K562 (cell line): ENCODE data around the gene ATPAF2. TPM values are rescaled to one million over a fixed set of nuclear protein-coding genes. Genes with fewer than 3 reads are reported as not detected.

Source experiments
- BRD4 ChIP-seq: fragments of 200-600 bp; sonication (generic); IDR thresholded peaks from 2 replicates; pipeline ENCODE4 v1.6.1; 2017; ENCODE audit warnings: inconsistent platforms
- CHD2 ChIP-seq: IDR thresholded peaks from 2 replicates; pipeline ENCODE4 v1.6.1; 2011; ENCODE audit warnings: low read depth, low read length
- CSDE1 ChIP-seq, 2 experiments: fragments of 450-650 bp; IDR thresholded peaks; 2 replicates each; pipeline ENCODE4 v1.6.1; 2016; ENCODE audit warnings: mild to moderate bottlenecking in 1 of 2
- CTBP1 ChIP-seq: fragments of 450-650 bp; IDR thresholded peaks from 2 replicates; pipeline ENCODE4 v1.6.1; 2016; ENCODE audit warnings: borderline replicate concordance
- DIDO1 ChIP-seq: fragments of 450-650 bp; IDR thresholded peaks from 2 replicates; pipeline ENCODE4 v1.6.1; 2016; ENCODE audit warnings: low read depth, missing biosample characterization, missing genetic modification characterization
- DMBX1 ChIP-seq: fragments of 250-450 bp; sonication (Bioruptor Pico); IDR thresholded peaks from 2 replicates; pipeline ENCODE4 v1.8.0; 2022; ENCODE audit warnings: inconsistent platforms, mild to moderate bottlenecking, moderate library complexity, borderline replicate concordance
- E2F3 ChIP-seq: fragments of 250-450 bp; sonication (Bioruptor Pico); IDR thresholded peaks from 2 replicates; pipeline ENCODE4 v1.4.0; 2020; ENCODE audit warnings: mild to moderate bottlenecking
- ELF1 ChIP-seq: fragments of 200-800 bp; sonication (Bioruptor generic); IDR thresholded peaks from 2 replicates; pipeline ENCODE4 v1.6.1; 2016; ENCODE audit warnings: missing genetic modification characterization, missing compliant biosample characterization
- ELF4 ChIP-seq: fragments of 450-650 bp; formaldehyde crosslinking; IDR thresholded peaks from 2 replicates; pipeline ENCODE4 v1.4.0; 2022; ENCODE audit warnings: missing genetic modification characterization
- GABPA ChIP-seq: fragments of 200-800 bp; sonication (Bioruptor generic); conservative IDR thresholded peaks from 2 replicates; pipeline ENCODE4 v1.6.1; 2016; ENCODE audit warnings: low read depth, missing genetic modification characterization, missing compliant biosample characterization
- GTF2F1 ChIP-seq: IDR thresholded peaks from 2 replicates; pipeline ENCODE4 v1.6.1; 2011; ENCODE audit warnings: low read depth, low read length, improper control_type of control experiment
- HDAC1 ChIP-seq, 2 experiments: fragments of 450-650 bp; IDR thresholded peaks; 2 replicates each; pipeline ENCODE4 v1.6.1; 2016 to 2017; ENCODE audit warnings: inconsistent platforms in 1 of 2, mild to moderate bottlenecking in 1 of 2, moderate library complexity in 1 of 2
- HDGF ChIP-seq: fragments of 450-650 bp; IDR thresholded peaks from 2 replicates; pipeline ENCODE4 v1.6.1; 2016
- KDM1A ChIP-seq, 2 experiments: fragments of 450-650 bp; IDR thresholded peaks; 2 replicates each; pipeline ENCODE4 v1.6.1; 2016; ENCODE audit warnings: mild to moderate bottlenecking in 2 of 2
- KDM5B ChIP-seq: fragments of 200-600 bp; sonication (generic); IDR thresholded peaks from 2 replicates; pipeline ENCODE4 v1.6.1; 2012; ENCODE audit warnings: low read depth, mild to moderate bottlenecking, moderate library complexity, low read length, control low read depth, inconsistent platforms; ENCODE audit not compliant: insufficient replicate concordance
- KLF1 ChIP-seq: fragments of 450-650 bp; IDR thresholded peaks from 2 replicates; pipeline ENCODE4 v1.6.1; 2016; ENCODE audit warnings: missing genetic modification characterization, missing compliant biosample characterization
- LCOR ChIP-seq: sonication (generic); formaldehyde crosslinking; IDR thresholded peaks from 2 replicates; pipeline ENCODE4 v1.8.0; 2022; ENCODE audit warnings: mild to moderate bottlenecking, missing genetic modification reagents
- MYBL2 ChIP-seq, 2 experiments: fragments of 450-650 bp in 1 of 2; sonication (generic) in 1 of 2; formaldehyde crosslinking in 1 of 2; IDR thresholded peaks; 2 replicates each; pipeline versions ENCODE4 v1.6.1 to v1.8.1; 2017 to 2022; ENCODE audit warnings: borderline replicate concordance in 1 of 2, inconsistent platforms in 1 of 2, low read depth in 1 of 2, mild to moderate bottlenecking in 1 of 2, missing genetic modification reagents in 1 of 2, moderate library complexity in 1 of 2
- NFYB ChIP-seq: IDR thresholded peaks from 2 replicates; pipeline ENCODE4 v1.6.1; 2011; ENCODE audit warnings: mild to moderate bottlenecking, moderate library complexity; ENCODE audit not compliant: insufficient read length; ENCODE audit errors: extremely low read depth
- NKRF ChIP-seq: fragments of 450-650 bp; IDR thresholded peaks from 2 replicates; pipeline ENCODE4 v1.6.1; 2016; ENCODE audit warnings: borderline replicate concordance
- RBM17 ChIP-seq: fragments of 200-400 bp; formaldehyde crosslinking; IDR thresholded peaks from 2 replicates; pipeline ENCODE4 v1.6.1; 2017; ENCODE audit warnings: low read depth, mild to moderate bottlenecking, low read length, borderline replicate concordance
- SMAD4 ChIP-seq: fragments of 250-450 bp; sonication (Bioruptor Pico); conservative IDR thresholded peaks from 2 replicates; pipeline ENCODE4 v1.8.0; 2021; ENCODE audit warnings: inconsistent platforms, mild to moderate bottlenecking, moderate library complexity
- TAF15 ChIP-seq: fragments of 200-400 bp; formaldehyde crosslinking; IDR thresholded peaks from 2 replicates; pipeline ENCODE4 v1.6.1; 2017; ENCODE audit warnings: mild to moderate bottlenecking, low read depth, low read length, moderate library complexity
- ZNF253 ChIP-seq: fragments of 250-450 bp; sonication (Bioruptor Pico); conservative IDR thresholded peaks from 2 replicates; pipeline ENCODE4 v1.6.1; 2021; ENCODE audit warnings: mild to moderate bottlenecking
- ZNF609 ChIP-seq: sonication (generic); formaldehyde crosslinking; IDR thresholded peaks from 2 replicates; pipeline ENCODE4 v1.8.1; 2023; ENCODE audit warnings: missing genetic modification reagents, mild to moderate bottlenecking, borderline replicate concordance
- ZSCAN29 ChIP-seq: fragments of 450-650 bp; IDR thresholded peaks from 2 replicates; pipeline ENCODE4 v1.6.1; 2017
- polyA plus RNA-seq, 8 experiments: library from polyadenylated mRNA; depleted of rRNA in 4 of 8; stranded (reverse) in 5 of 8; unstranded in 3 of 8; fragments of >200 nt; fragmentation: Nextera tagmentation in 2 of 8; fragmentation: Illumina TruSeq in 1 of 8; extraction: Ambion mirVana in 2 of 8; extraction: Trizol in 1 of 8; gene quantifications; 2 replicates each; pipeline versions ENCODE4 v1.2.1 to v1.2.3, GENCODE V29; 2011 to 2014; ENCODE audit warnings: inconsistent platforms in 1 of 8, missing spikeins in 1 of 8
- total RNA-seq, 7 experiments: library from RNA; depleted of rRNA in 6 of 7; stranded (reverse); fragments of >200 nt in 6 of 7; fragmentation: Illumina TruSeq in 2 of 7; extraction: Trizol in 2 of 7; gene quantifications; 2 replicates each; pipeline versions ENCODE4 v1.2.1 to v1.2.3, GENCODE V29; 2011 to 2021; ENCODE audit warnings: low replicate concordance in 1 of 7

ATPAF2 gene
- total and polyA plus RNA-seq, 9 of the 15 experiments (the other 6 are each of a cell fraction or from before 2014, with no cell fraction given), result 2.1 to 19.2 (median 11.3) TPM

GRCh38 chr17:17972952-17973254 lies 66.1 kb downstream of the ATPAF2 start (continued):
- TF ChIP-seq MYBL2 (IDR thresholded peaks at IDR 0.05; ENCODE audit: low read depth) (no peak), MYBL2 (CRISPR knock-in tag; IDR thresholded peaks at IDR 0.05; ENCODE audit: borderline replicate concordance) (no peak), RBM17 (no peak), CHD2 (no peak), DIDO1 (tag) (no peak), ZSCAN29 (no peak), HDGF (no peak), NKRF (peak; percentile 96), TAF15 (no peak), ZNF609 (CRISPR knock-in tag) (no peak), SMAD4 (CRISPR knock-in tag) (peak; percentile 9; the same call in 1 of the 2 replicates), ZNF253 (CRISPR knock-in tag) (no peak), BRD4 (no peak), NFYB (no peak), E2F3 (no peak), ELF4 (CRISPR knock-in tag) (no peak), CSDE1 (IDR thresholded peaks at IDR 0.05) (no peak), KLF1 (tag) (no peak), HDAC1 (IDR thresholded peaks at IDR 0.05) (peak in 1 of 2 experiments; percentile 97; a peak in 1 of 4 replicates), LCOR (CRISPR knock-in tag) (no peak), KDM1A (IDR thresholded peaks at IDR 0.05) (no peak), KDM5B (no peak), GABPA (tag) (peak; percentile 39), ELF1 (tag) (no peak), CTBP1 (no peak), GTF2F1 (no peak), DMBX1 (CRISPR knock-in tag) (no peak)
